Glutamatergic neuron (in vitro differentiated cells): ENCODE results near the gene FOXN3. TPM values are rescaled to one million over a fixed set of nuclear protein-coding genes. Genes with fewer than 3 reads are reported as not detected.

Experiments used
- DNase-seq: peaks from one replicate; pipeline ENCODE4 v3.0.0; 2022
- H3K27ac Mint-ChIP-seq: one replicate; pipeline ENCODE4 v1.8.0; 2020; ENCODE audit warnings: mild to moderate bottlenecking, mixed read lengths, inconsistent platforms; ENCODE audit not compliant: unreplicated experiment
- H3K27me3 Mint-ChIP-seq: one replicate; pipeline ENCODE4 v1.8.0; 2020; ENCODE audit warnings: mild to moderate bottlenecking, moderate library complexity, mixed read lengths, inconsistent platforms; ENCODE audit not compliant: unreplicated experiment
- H3K36me3 Mint-ChIP-seq: one replicate; pipeline ENCODE4 v1.8.0; 2020; ENCODE audit warnings: mild to moderate bottlenecking, mixed read lengths, inconsistent platforms; ENCODE audit not compliant: unreplicated experiment
- H3K4me1 Mint-ChIP-seq: one replicate; pipeline ENCODE4 v1.8.0; 2020; ENCODE audit warnings: mild to moderate bottlenecking, low read depth, mixed read lengths, inconsistent platforms; ENCODE audit not compliant: unreplicated experiment
- H3K4me3 Mint-ChIP-seq: one replicate; pipeline ENCODE4 v1.8.0; 2020; ENCODE audit warnings: mild to moderate bottlenecking, mixed read lengths, inconsistent platforms; ENCODE audit not compliant: unreplicated experiment
- H3K9me3 Mint-ChIP-seq: one replicate; pipeline ENCODE4 v1.8.0; 2020; ENCODE audit warnings: mild to moderate bottlenecking, moderate library complexity, mixed read lengths, inconsistent platforms; ENCODE audit not compliant: unreplicated experiment
- total RNA-seq: library from RNA; stranded (reverse); fragmentation: NEBNext Ultra II Directional; extraction: Animal tissue kit (Norgen Biotek cat#: 25700); gene quantifications from one replicate; pipeline ENCODE4 v1.2.1, GENCODE V29; 2021; ENCODE audit not compliant: unreplicated experiment
- TF ChIP-seq, protein P1 (sequence below): fragments of 200-600 bp; sonication (generic); IDR thresholded peaks from one replicate; pipeline ENCODE4 v1.5.0; 2021; ENCODE audit not compliant: partially characterized antibody, unreplicated experiment

The FOXN3 gene
- total RNA-seq, 1 donor from 2014 or later: 139 TPM

DNA sequence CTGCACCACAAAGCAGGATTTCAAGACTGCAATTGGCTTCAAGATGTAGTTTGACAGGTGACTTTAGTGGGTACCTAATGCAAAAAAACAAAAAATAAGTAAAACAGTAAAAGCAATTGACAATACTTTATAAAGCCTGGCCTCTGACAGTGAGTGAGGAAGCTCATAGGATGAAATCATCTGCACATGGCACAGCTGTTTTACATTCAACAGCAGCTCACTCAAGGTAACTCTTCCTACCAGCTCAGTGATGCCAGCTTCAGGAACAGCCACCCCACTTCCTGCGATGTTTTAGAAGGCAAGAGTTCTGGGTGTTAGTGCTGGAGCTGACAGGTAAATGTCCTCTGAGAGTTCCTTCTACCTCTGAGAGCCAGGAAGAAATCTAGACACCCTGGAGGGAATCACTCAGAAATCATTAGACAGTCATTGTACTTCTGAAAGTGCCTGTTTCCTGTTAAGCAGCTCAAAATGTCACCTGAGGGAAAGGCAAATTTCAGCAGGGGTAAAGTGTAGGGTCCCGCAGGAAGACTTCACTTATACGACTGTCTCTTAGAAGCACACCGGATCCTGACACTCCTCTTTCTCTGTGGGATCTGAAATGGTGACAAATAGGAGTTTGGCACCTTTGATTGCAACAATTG is 99.9 kb downstream of the FOXN3 start:
- TF ChIP-seq, protein P1, sequence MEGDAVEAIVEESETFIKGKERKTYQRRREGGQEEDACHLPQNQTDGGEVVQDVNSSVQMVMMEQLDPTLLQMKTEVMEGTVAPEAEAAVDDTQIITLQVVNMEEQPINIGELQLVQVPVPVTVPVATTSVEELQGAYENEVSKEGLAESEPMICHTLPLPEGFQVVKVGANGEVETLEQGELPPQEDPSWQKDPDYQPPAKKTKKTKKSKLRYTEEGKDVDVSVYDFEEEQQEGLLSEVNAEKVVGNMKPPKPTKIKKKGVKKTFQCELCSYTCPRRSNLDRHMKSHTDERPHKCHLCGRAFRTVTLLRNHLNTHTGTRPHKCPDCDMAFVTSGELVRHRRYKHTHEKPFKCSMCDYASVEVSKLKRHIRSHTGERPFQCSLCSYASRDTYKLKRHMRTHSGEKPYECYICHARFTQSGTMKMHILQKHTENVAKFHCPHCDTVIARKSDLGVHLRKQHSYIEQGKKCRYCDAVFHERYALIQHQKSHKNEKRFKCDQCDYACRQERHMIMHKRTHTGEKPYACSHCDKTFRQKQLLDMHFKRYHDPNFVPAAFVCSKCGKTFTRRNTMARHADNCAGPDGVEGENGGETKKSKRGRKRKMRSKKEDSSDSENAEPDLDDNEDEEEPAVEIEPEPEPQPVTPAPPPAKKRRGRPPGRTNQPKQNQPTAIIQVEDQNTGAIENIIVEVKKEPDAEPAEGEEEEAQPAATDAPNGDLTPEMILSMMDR: no peak
- H3K4me3 Mint-ChIP-seq: no peak overlapping the region
- peak overlapping the region; percentile 80 for H3K27ac Mint-ChIP-seq
- peaks cover 9% of the 10 kb centered on the region for H3K36me3 Mint-ChIP-seq
- H3K27me3 Mint-ChIP-seq: peaks cover 8% of the 10 kb centered on the region
- DNase-seq: no peak
- H3K9me3 Mint-ChIP-seq: peaks cover 17% of the 10 kb centered on the region
- H3K4me1 Mint-ChIP-seq: peaks cover 51% of the 10 kb centered on the region

DNA sequence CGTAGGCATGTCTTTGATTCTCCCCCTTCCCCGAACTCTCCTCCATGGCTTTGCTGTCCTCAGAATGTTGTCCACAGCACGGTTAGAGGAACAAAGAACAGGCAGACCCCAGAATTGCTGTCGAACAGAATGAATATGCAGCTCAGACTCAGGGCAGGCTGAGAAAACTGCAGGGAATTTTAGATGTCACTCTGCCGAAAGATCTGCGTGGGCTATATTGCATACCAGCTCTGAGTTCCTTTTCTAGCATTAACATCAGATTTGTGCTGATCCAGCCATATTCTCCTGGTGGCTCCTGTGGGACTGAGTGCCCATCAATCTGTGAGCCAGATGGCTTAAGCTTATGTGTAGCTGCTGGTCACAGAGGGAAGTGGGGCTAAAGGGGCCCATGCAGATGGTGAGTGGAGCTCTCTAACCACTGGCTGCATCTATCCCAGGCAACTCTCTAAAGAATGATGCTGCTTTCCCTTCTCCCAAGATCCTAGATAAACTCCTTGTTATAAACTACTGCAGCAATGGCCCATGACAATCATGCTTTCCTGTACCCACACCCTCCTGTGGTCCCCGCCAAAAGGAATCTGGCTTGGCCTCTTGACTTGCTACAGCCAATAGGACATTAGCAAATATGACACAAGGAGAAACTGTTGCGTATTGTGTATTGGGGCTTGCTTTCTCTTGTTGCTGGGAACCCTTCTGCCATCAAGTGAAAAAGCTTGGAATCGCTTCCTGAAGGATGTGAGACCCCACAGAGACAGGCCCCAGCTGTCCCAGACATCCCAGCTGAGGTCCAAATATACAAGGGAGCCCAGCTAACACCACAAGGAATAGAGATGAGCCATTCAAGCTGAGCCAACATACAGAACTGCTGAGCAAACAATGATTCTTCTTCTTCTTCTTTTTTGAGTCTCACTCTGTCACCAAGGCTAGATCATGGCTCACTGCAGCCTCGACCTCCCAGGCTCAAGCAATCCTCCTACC is 101.3 kb downstream of the FOXN3 start:
- Mint-ChIP-seq H3K36me3 (peaks cover 9% of the 10 kb centered on the region), H3K9me3 (peaks cover 15% of the 10 kb centered on the region), H3K4me1 (peaks cover 51% of the 10 kb centered on the region), H3K27me3 (peaks cover 11% of the 10 kb centered on the region), H3K27ac (peak overlapping the region; percentile 97), H3K4me3 (peak overlapping the region; percentile 79)
- TF ChIP-seq, protein P1: no peak
- DNase-seq: peak; percentile 54

DNA sequence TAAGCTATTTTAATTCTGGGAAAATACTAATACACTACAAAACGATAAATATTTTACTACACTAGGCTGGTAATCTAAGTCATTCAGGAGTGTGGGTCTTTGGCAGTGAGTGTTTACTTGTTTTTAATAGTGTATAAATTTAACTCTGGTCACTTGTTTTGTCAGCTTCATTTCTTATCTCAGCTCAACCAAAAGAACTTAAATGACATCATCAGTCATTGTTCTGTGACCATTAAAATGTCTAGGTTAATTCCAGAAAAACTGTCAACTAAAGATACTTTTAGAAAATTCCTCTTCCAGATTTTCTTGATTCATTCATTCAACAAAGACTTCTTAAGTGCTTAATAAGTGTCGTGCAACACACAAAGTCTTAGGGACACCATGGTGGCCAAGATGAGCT is 102.8 kb downstream of the FOXN3 start:
- H3K27ac Mint-ChIP-seq: peak overlapping the region; percentile 97
- TF ChIP-seq, protein P1: no peak
- peaks cover 53% of the 10 kb centered on the region for H3K4me1 Mint-ChIP-seq
- peaks cover 8% of the 10 kb centered on the region for H3K36me3 Mint-ChIP-seq
- no peak for DNase-seq
- H3K9me3 Mint-ChIP-seq: peaks cover 15% of the 10 kb centered on the region
- no peak overlapping the region for H3K4me3 Mint-ChIP-seq
- peaks cover 9% of the 10 kb centered on the region for H3K27me3 Mint-ChIP-seq

DNA sequence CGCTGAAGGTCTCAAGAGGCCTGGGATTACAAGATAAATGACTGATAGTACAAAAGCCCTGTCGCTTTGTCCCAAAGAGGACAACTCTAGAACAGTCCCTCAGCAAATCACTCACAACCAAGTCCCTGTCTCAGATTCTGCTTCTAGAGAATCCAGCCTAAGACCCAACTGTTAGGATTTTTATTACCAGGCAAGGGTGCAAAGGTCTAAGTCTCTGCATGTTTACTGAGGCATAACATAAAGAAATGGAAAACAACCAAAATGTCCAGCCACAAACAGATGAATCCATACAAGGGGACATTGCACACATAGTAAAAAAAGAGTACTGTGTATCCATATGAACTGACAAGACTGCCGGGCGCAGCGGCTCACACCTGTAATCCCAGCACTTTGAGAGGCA is 104.1 kb downstream of the FOXN3 start:
- H3K4me1 Mint-ChIP-seq: peaks cover 56% of the 10 kb centered on the region
- no peak overlapping the region for H3K27ac Mint-ChIP-seq
- H3K9me3 Mint-ChIP-seq: peaks cover 16% of the 10 kb centered on the region
- TF ChIP-seq, protein P1: no peak
- peaks cover 9% of the 10 kb centered on the region for H3K27me3 Mint-ChIP-seq
- no peak overlapping the region for H3K4me3 Mint-ChIP-seq
- no peak for DNase-seq
- no peaks in the 10 kb centered on the region for H3K36me3 Mint-ChIP-seq
